ENCODE measurements around the gene SWI5.
A peak's percentile ranks its signal among the peaks of the same experiment; 100 is the strongest.

The SWI5 gene

GRCh38 chr9:128252317-128253139 lies 23.5 kb upstream of the SWI5 start:
- DNase-seq: no peak

- DNase-seq: no peak
Measured at GRCh38 chr9:128253140-128253990, 22.7 kb upstream of the SWI5 start.

- no peak for DNase-seq
Measured at GRCh38 chr9:128253991-128254346, 22.1 kb upstream of the SWI5 start.

GRCh38 chr9:128254362-128254761 lies 21.7 kb upstream of the SWI5 start:
- DNase-seq: no peak

GRCh38 chr9:128254855-128255759 lies 21.0 kb upstream of the SWI5 start:
- peak; percentile 53 for DNase-seq

GRCh38 chr9:128257086-128257825 lies 18.8 kb upstream of the SWI5 start:
- no peak for DNase-seq

- DNase-seq: no peak
Measured at GRCh38 chr9:128257907-128258306, 18.2 kb upstream of the SWI5 start.

GRCh38 chr9:128258326-128258725 lies 17.8 kb upstream of the SWI5 start:
- no peak for DNase-seq

- no peak for DNase-seq
Measured at GRCh38 chr9:128259156-128259555, 16.9 kb upstream of the SWI5 start.

GRCh38 chr9:128260340-128260739 lies 15.7 kb upstream of the SWI5 start:
- no peak for DNase-seq

GRCh38 chr9:128262687-128263086 lies 13.4 kb upstream of the SWI5 start:
- no peak for DNase-seq

GRCh38 chr9:128265348-128265847 lies 10.7 kb upstream of the SWI5 start:
- no peak for DNase-seq

GRCh38 chr9:128266868-128267590 lies 9.0 kb upstream of the SWI5 start:
- DNase-seq: no peak

GRCh38 chr9:128271112-128271511 lies 5.0 kb upstream of the SWI5 start:
- no peak for DNase-seq

GRCh38 chr9:128271512-128271911 lies 4.6 kb upstream of the SWI5 start:
- DNase-seq: no peak

- no peak for DNase-seq
Measured at GRCh38 chr9:128274245-128274644, 1.8 kb upstream of the SWI5 start.

GRCh38 chr9:128275198-128276007 lies 673 bp upstream of the SWI5 start, which contains the start of gene GOLGA2:
Gene GOLGA2, minus strand, starts transcription at chr9:128276007. Its CDS starts 31 bp downstream, at chr9:128275976.
- no peak for DNase-seq

GRCh38 chr9:128276574-128277270 lies 646 bp downstream of the SWI5 start:
- no peak for DNase-seq
